Keratinocyte (primary cell): ENCODE measurements around the gene MS4A13.
"Not testable (repeated sequence)": the region's sequence is repeated elsewhere in the genome, so short reads cannot be mapped to it uniquely, and the experiment has no call there.

Experiments used
- EZH2 ChIP-seq: IDR thresholded peaks from one replicate; pipeline ENCODE4 v1.6.1; 2012; ENCODE audit warnings: inconsistent platforms, mild to moderate bottlenecking, low read length, moderate library complexity
- TF ChIP-seq, protein P1 (sequence below), 3 experiments: IDR thresholded peaks in 1 of 3; conservative IDR thresholded peaks in 1 of 3; optimal IDR thresholded peaks in 1 of 3; 2 replicates in 2 of 3; 3 replicates in 1 of 3; pipeline versions ENCODE3 to v1.5.1; 2011; ENCODE audit warnings: low read length in 3 of 3, mild to moderate bottlenecking in 3 of 3, moderate library complexity in 2 of 3, control low read depth in 1 of 3, inconsistent platforms in 1 of 3; ENCODE audit not compliant: insufficient read depth in 2 of 3; ENCODE audit errors: extremely low read depth in 1 of 3

DNA sequence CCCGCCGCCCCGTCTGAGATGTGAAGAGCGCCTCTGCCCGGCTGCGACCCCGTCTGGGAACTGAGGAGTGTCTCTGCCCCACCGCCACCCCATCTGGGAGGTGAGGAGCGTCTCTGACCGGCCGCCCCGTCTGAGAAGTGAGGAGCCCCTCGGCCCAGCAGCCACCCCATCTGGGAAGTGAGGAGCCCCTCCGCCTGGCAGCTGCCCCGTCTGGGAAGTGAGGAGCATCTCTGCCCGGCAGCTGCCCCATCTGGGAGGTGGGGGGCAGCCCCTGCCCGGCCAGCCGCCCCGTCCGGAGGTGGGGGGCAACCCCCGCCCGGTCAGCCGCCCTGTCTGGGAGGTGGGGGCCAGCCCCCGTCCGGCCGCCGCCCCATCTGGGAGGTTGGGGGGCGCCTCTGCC, 5.0 kb upstream of the MS4A13 start:
- TF ChIP-seq, protein P1, sequence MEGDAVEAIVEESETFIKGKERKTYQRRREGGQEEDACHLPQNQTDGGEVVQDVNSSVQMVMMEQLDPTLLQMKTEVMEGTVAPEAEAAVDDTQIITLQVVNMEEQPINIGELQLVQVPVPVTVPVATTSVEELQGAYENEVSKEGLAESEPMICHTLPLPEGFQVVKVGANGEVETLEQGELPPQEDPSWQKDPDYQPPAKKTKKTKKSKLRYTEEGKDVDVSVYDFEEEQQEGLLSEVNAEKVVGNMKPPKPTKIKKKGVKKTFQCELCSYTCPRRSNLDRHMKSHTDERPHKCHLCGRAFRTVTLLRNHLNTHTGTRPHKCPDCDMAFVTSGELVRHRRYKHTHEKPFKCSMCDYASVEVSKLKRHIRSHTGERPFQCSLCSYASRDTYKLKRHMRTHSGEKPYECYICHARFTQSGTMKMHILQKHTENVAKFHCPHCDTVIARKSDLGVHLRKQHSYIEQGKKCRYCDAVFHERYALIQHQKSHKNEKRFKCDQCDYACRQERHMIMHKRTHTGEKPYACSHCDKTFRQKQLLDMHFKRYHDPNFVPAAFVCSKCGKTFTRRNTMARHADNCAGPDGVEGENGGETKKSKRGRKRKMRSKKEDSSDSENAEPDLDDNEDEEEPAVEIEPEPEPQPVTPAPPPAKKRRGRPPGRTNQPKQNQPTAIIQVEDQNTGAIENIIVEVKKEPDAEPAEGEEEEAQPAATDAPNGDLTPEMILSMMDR (optimal IDR thresholded peaks at IDR 0.05 in 1 of 3, IDR thresholded peaks at IDR 0.05 in 1 of 3, conservative IDR thresholded peaks at IDR 0.05 in 1 of 3; ENCODE audit: extremely low read depth in 1 of 3, insufficient read depth in 2 of 3, low read length in 3 of 3): not testable (repeated sequence)
- not testable (repeated sequence) for TF ChIP-seq EZH2
